HG02981 (cell line): Measurements from ENCODE around the gene SV2C.

ENCODE experiments used
- ATAC-seq: cut with Tn5 transposase; IDR thresholded peaks from one replicate; pipeline ENCODE4 v1.9.1; 2021; ENCODE audit warnings: mild to moderate bottlenecking, moderate library complexity; ENCODE audit not compliant: unreplicated experiment

SV2C gene

DNA sequence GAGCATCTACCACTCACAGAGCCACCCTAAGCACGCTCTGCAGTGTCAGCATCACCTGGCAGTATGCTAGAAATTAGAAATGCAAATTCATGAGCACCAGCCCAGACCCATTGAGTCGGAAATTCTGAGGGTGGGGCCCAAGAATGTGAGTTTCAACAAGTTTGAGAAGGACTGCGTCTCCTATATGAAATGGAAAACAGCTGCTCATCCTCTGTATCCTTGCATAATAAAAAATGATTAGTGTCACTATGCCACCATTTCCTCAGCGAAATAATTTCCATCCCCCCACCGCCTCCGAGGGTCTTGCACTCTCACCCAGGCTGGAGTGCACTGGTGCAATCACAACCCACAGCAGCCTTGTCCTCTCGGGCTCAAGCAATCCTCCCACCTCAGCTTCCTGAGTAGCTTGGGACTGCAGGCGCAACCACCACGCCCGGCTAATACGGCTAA is 318.6 kb downstream of the SV2C start:
- ATAC-seq = peak; percentile 20

DNA sequence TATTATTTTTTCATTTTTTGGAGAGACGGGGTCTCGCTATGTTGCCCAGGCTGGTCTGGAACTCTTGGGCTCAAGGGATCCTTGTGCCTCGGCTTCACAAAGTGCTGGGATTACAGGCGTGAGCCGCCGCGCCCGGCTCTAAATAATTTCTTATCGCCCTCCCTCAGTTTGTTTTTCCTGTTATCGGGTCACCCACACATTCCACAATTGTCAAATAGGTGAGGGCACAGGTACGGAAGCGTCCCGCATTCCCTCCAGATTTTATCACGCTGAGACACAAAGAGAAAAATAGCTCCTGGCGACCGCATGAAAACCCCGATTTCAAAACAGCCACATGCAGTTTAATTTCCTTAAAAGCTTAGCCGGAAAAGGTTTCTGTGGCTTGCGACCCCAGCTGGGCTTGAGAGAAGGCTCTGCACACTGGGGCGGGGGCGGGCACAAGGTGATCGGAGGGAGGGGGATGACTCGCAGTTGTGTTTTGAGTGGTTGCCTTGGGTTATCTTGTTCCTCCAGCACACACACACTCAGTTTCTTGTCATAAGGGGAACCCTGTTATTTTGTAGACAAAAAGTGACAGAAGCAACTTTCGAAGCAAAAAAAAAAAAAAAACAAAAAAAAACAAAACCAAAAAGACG is 319.2 kb downstream of the SV2C start:
- peak; percentile 32 for ATAC-seq

DNA sequence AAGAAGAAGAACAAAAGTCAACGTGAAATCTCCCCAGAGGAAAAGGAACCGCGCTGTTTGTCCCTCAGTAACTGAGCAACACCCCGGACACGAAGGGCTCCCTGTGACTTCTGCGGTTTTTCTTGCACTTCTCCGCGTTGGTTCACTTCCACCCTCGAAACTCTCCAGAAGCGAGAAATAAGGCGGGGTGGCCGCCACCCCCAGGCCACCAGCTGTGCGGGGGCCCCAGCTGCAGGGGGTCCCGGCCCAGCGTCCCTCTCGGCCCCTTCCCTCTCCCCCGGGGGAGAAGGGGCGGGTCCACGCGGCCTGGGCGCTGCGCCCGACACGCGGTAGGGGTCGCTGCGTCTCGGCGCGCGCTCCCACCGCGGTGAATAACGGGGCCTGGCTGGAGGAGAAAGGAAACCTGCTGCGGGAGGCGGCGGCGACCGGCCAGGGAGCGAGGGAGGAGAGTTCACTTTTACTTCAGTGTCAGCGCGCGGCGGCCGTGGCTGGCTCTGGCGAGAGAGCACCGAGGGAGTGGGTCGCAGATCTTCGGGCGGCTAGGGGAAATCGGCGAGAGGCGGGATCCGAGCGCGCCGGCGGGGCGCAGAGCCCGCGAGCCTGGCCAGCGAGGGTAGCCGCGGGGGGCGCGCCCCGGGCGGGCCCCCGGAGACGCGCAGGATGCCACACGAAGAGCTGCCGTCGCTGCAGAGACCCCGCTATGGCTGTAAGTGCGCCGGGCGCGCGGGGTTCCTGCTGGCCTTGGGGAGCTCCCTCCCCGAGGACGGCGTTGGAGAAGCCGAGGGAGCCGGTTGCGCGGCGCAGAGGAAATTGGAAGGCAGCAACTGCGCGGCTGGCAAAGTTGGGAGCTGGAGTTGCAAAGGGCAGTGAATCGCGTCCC is 319.9 kb downstream of the SV2C start, which contains the start of gene IQGAP2:
Gene IQGAP2 (plus strand): TSS at position 400 of the 880 bp plus-strand sequence. CDS start 261 bp downstream, at position 661.
- peak; percentile 53 for ATAC-seq
